Measurements from ENCODE around the gene ATP2B3. TPM values are rescaled to one million over a fixed set of nuclear protein-coding genes. Genes with fewer than 3 reads are reported as not detected.

Gene ATP2B3
- total RNA-seq, 1 donor from 2014 or later = 0.43 TPM

DNA sequence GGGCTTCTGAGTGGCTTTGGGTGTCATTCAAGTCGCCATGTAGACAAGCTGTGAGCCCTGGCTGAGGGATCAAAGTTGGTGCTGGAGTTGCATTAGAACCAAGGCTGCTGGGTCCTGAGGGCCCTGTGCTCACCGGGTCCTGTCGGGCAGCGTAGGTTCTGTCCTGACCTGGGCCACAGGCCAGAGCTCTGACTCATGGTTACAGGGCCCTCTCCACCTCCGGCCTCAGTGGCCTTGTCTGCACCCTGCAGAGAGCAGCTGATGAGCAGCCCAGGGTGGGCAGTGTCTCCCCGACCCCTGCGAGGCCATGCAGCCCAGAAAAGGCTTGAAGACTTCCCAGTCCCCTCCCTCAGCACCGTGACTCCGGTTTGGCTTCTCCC, 22.5 kb downstream of the ATP2B3 start:
- H3K36me3 Mint-ChIP-seq = no peaks in the 10 kb centered on the region
- no peak overlapping the region for H3K27ac Mint-ChIP-seq
- H3K27me3 Mint-ChIP-seq = no peaks in the 10 kb centered on the region
- TF ChIP-seq, protein P1, sequence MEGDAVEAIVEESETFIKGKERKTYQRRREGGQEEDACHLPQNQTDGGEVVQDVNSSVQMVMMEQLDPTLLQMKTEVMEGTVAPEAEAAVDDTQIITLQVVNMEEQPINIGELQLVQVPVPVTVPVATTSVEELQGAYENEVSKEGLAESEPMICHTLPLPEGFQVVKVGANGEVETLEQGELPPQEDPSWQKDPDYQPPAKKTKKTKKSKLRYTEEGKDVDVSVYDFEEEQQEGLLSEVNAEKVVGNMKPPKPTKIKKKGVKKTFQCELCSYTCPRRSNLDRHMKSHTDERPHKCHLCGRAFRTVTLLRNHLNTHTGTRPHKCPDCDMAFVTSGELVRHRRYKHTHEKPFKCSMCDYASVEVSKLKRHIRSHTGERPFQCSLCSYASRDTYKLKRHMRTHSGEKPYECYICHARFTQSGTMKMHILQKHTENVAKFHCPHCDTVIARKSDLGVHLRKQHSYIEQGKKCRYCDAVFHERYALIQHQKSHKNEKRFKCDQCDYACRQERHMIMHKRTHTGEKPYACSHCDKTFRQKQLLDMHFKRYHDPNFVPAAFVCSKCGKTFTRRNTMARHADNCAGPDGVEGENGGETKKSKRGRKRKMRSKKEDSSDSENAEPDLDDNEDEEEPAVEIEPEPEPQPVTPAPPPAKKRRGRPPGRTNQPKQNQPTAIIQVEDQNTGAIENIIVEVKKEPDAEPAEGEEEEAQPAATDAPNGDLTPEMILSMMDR (conservative IDR thresholded peaks at IDR 0.05) = no peak
- no peaks in the 10 kb centered on the region for H3K9me3 Mint-ChIP-seq
- H3K4me1 Mint-ChIP-seq (ENCODE audit: unreplicated experiment) = no peaks in the 10 kb centered on the region
- no peak for DNase-seq (ENCODE audit: extremely low spot score, unreplicated experiment)
- H3K4me3 Mint-ChIP-seq = no peak overlapping the region

DNA sequence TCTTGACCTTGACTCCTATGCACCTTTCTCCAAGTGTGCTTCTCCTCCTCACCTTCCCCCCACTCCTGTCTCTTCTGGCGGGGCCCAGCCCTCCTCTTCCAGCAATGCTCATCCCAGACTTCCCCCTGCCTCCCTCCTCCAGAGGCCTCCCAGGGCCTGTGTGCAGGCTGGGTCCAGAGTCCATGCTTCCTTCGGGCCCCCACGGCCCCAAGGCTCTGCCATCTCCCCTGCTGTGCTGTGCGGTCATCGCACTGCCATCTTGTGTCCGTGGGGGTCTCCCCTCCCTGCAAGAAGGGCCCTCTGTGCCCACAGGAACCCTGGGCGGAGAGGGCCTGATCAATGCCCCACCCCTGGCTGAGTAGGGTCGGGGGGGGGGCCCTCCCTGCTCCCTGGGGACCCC, 27.3 kb downstream of the ATP2B3 start:
- H3K4me3 Mint-ChIP-seq = no peak overlapping the region
- no peaks in the 10 kb centered on the region for H3K4me1 Mint-ChIP-seq (ENCODE audit: unreplicated experiment)
- no peaks in the 10 kb centered on the region for H3K9me3 Mint-ChIP-seq
- no peak for DNase-seq (ENCODE audit: extremely low spot score, unreplicated experiment)
- no peaks in the 10 kb centered on the region for H3K27me3 Mint-ChIP-seq
- TF ChIP-seq, protein P1 (conservative IDR thresholded peaks at IDR 0.05) = no peak
- H3K27ac Mint-ChIP-seq = no peak overlapping the region
- no peaks in the 10 kb centered on the region for H3K36me3 Mint-ChIP-seq

DNA sequence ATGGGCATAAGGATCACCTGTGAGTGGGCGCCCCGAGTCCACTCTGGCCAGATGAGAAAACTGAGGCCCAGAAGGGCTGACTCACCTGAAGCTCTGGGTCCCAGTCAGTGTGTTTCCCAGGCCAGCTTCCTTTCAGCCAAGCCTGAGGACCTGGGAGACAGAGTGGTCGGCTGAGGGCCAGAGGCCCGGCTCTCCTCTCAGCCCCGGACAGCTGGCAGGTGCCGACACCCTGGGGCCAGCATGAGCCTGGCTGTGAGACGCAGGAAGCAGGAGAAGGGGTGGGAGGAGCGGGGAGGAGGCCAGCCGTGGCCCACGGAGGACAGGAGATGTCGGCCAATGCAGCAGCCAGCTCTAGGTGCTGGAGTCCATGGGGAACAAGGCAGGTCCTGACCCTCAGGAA, 28.9 kb downstream of the ATP2B3 start:
- no peak for DNase-seq (ENCODE audit: extremely low spot score, unreplicated experiment)
- H3K27ac Mint-ChIP-seq = no peak overlapping the region
- no peaks in the 10 kb centered on the region for H3K9me3 Mint-ChIP-seq
- no peaks in the 10 kb centered on the region for H3K4me1 Mint-ChIP-seq (ENCODE audit: unreplicated experiment)
- TF ChIP-seq, protein P1 (conservative IDR thresholded peaks at IDR 0.05) = no peak
- no peaks in the 10 kb centered on the region for H3K27me3 Mint-ChIP-seq
- no peaks in the 10 kb centered on the region for H3K36me3 Mint-ChIP-seq
- no peak overlapping the region for H3K4me3 Mint-ChIP-seq

DNA sequence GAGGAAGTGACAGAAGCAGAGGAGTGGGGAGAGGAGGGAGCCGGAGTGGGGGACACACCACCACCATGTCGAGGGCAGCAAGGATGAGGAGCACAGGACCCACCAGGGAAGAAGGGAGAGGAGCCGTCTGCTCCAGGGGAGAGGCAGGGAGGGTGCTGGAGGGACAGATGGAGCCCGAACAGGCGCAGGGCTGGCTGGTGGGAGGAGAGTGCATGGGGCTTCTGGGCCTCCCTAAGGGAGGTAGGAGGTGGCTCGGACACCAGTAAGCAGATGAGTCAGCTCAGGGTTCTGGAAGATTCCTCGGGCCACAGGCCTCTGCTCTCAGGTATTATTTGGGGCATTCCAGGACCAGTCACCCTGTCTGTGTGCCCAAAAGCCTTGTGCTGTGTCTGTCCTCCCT, 29.8 kb downstream of the ATP2B3 start:
- DNase-seq (ENCODE audit: extremely low spot score, unreplicated experiment) = no peak
- Mint-ChIP-seq H3K4me3 (no peak overlapping the region), H3K27ac (no peak overlapping the region), H3K36me3 (no peaks in the 10 kb centered on the region), H3K4me1 (ENCODE audit: unreplicated experiment) (no peaks in the 10 kb centered on the region), H3K9me3 (no peaks in the 10 kb centered on the region), H3K27me3 (no peaks in the 10 kb centered on the region)
- TF ChIP-seq, protein P1 (conservative IDR thresholded peaks at IDR 0.05) = no peak

DNA sequence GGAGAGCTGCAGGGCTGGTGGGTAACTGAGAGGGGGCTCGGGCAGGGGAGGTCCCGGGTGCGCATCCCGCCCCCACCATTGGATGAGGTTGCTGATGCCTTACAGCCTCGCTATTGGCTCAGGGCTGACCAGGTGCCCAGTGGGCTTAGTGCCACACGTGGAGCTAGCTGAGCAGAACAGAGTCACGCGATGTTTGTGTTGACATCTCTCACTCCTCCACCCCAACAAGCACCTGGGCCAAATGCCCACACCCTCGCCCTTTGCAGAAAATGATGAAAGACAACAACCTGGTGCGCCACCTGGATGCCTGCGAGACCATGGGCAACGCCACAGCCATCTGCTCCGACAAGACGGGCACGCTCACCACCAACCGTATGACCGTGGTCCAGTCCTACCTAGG, 31.8 kb downstream of the ATP2B3 start:
- no peak for DNase-seq (ENCODE audit: extremely low spot score, unreplicated experiment)
- H3K4me3 Mint-ChIP-seq = no peak overlapping the region
- H3K4me1 Mint-ChIP-seq (ENCODE audit: unreplicated experiment) = no peaks in the 10 kb centered on the region
- H3K9me3 Mint-ChIP-seq = no peaks in the 10 kb centered on the region
- no peak overlapping the region for H3K27ac Mint-ChIP-seq
- TF ChIP-seq, protein P1 (conservative IDR thresholded peaks at IDR 0.05) = no peak
- no peaks in the 10 kb centered on the region for H3K27me3 Mint-ChIP-seq
- no peaks in the 10 kb centered on the region for H3K36me3 Mint-ChIP-seq

DNA sequence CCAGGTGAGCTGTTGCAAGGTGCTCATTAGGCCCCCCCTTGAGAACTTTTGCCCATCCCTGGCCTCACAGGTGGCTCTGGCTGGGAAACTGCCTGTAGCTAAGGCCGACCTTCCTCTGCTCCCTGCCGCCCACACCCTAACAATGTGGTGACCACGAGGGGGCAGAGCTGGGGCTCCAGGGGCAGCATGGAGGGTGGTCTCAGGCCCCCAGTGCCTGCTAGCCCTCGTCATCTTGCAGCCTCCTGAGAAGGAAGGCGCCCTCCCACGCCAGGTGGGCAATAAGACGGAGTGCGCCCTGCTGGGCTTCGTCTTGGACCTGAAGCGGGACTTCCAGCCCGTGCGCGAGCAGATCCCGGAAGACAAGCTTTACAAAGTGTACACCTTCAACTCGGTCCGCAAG, 32.4 kb downstream of the ATP2B3 start:
- H3K4me1 Mint-ChIP-seq (ENCODE audit: unreplicated experiment) = no peaks in the 10 kb centered on the region
- no peaks in the 10 kb centered on the region for H3K36me3 Mint-ChIP-seq
- no peaks in the 10 kb centered on the region for H3K27me3 Mint-ChIP-seq
- no peak overlapping the region for H3K4me3 Mint-ChIP-seq
- H3K27ac Mint-ChIP-seq = no peak overlapping the region
- H3K9me3 Mint-ChIP-seq = no peaks in the 10 kb centered on the region
- TF ChIP-seq, protein P1 (conservative IDR thresholded peaks at IDR 0.05) = no peak
- no peak for DNase-seq (ENCODE audit: extremely low spot score, unreplicated experiment)
